Colonic mucosa (tissue), 4 donors: ENCODE results near the gene LGALS9. TPM values are rescaled to one million over a fixed set of nuclear protein-coding genes. Genes with fewer than 3 reads are reported as not detected.
"Not testable (repeated sequence)": the region's sequence is repeated elsewhere in the genome, so short reads cannot be mapped to it uniquely, and the experiment has no call there.

Source experiments
- DNase-seq: peaks from one replicate; pipeline ENCODE4 v3.0.0-alpha.2; 2020
- H3K27ac ChIP-seq: fragments of 200-600 bp; one replicate; pipeline ENCODE4 v1.8.0; 2021
- H3K27me3 ChIP-seq: fragments of 200-600 bp; one replicate; pipeline ENCODE4 v1.8.0; 2021
- H3K36me3 ChIP-seq: fragments of 200-600 bp; one replicate; pipeline ENCODE4 v1.8.0; 2021
- H3K4me1 ChIP-seq: fragments of 200-600 bp; one replicate; pipeline ENCODE4 v1.8.0; 2021; ENCODE audit warnings: mild to moderate bottlenecking
- H3K4me3 ChIP-seq: fragments of 200-600 bp; one replicate; pipeline ENCODE4 v1.8.0; 2021
- H3K9ac ChIP-seq, 2 donors: one replicate each; pipeline ENCODE4 v1.7.0; 2013; ENCODE audit warnings: control low read depth in 2 of 2, low read depth in 2 of 2, low read length in 2 of 2
- H3K9me3 ChIP-seq: fragments of 200-600 bp; one replicate; pipeline ENCODE4 v1.8.0; 2021
- intact Hi-C: fragments of 100-400 bp; cut with DNase I; formaldehyde crosslinking; loops from one replicate; pipeline ENCODE4 v1.14.1; 2022
- total RNA-seq, 2 donors: library from RNA; stranded (reverse); fragmentation: NEBNext Ultra II Directional in 1 of 2; extraction: Animal tissue kit (Norgen Biotek cat#: 25700) in 1 of 2; gene quantifications; one replicate each; pipeline ENCODE4 v1.2.1, GENCODE V29; 2021
- TF ChIP-seq, protein P1 (sequence below): fragments of 200-600 bp; IDR thresholded peaks from one replicate; pipeline ENCODE4 v1.8.0; 2022; ENCODE audit warnings: antibody characterized with exemption, mild to moderate bottlenecking
- donor health status: healthy.
- donor health status: DM: no; HTN: no; CAD: no.
- donor health status: DM: no; HTN: no; CAD: no.

Gene LGALS9
- total RNA-seq, 2 donors from 2014 or later, result 370 to 444 TPM

DNA sequence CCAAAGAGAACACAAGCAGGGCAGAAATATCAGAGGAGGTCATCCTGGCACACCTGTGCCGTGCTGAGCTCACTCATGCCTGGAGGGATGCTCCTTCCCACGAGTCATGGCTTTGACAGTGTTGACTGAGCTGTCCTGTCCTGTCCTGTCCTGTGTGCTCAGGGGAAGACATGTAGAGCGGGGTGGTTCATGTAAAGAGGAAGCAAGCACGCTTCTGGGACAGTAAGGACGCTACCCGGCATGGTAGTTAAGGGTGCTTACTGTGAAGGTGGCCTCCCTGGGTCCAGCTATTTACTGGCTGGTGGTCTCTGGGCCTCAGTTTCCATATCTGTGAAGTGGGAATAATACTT lies 398 bp downstream of the LGALS9 start:
- DNase-seq, result no peak
- TF ChIP-seq, protein P1, sequence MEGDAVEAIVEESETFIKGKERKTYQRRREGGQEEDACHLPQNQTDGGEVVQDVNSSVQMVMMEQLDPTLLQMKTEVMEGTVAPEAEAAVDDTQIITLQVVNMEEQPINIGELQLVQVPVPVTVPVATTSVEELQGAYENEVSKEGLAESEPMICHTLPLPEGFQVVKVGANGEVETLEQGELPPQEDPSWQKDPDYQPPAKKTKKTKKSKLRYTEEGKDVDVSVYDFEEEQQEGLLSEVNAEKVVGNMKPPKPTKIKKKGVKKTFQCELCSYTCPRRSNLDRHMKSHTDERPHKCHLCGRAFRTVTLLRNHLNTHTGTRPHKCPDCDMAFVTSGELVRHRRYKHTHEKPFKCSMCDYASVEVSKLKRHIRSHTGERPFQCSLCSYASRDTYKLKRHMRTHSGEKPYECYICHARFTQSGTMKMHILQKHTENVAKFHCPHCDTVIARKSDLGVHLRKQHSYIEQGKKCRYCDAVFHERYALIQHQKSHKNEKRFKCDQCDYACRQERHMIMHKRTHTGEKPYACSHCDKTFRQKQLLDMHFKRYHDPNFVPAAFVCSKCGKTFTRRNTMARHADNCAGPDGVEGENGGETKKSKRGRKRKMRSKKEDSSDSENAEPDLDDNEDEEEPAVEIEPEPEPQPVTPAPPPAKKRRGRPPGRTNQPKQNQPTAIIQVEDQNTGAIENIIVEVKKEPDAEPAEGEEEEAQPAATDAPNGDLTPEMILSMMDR, result no peak
- intact Hi-C loops, result no loop called here
- Histone ChIP-seq H3K9ac (peak overlapping the region; percentile 65 to 81), H3K4me3 (peak overlapping the region; percentile 45), H3K4me1 (peaks cover 17% of the 10 kb centered on the region), H3K27me3 (no peaks in the 10 kb centered on the region), H3K36me3 (no peaks in the 10 kb centered on the region), H3K27ac (peak overlapping the region; percentile 90), H3K9me3 (no peaks in the 10 kb centered on the region)

DNA sequence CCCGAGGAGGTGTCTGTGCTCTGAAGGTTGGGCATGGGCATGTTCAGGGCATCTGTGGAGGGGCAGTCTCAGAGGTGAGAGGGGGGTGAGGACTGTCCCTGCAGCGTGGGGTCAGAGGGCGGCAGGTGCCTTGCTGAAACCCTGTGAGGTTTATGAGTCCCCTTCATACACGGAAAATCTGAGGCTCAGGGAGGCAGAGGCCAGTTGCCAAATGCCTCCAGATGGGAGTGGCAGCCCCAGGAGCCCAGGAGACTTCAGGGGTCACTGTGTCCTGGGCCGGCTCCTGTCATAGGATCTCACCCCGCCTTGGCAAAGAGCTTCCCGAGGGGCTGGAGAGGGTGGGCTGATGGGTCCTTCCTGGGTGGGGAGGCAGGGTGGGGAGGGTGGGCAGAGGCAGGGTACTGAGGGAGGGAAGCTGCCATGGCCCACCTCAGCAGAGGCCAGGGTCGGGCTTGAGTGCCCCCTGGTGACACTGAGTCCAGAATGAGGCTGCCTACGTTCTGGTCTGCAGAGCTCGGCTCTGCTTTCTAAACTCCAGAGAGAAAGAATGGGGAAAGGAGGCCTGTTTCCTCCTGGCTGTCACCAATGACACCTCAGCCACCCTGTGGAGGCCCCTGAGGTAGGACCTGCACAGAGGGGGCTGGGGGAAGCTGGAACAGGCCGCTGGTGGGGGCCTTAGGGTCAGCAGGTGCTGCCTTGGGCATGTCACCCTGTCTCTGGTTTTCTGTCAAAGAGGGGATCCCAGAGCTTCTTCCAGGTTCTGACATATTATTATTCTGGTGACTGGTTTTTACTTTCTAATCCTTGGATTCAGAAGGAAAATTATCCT lies 1.1 kb downstream of the LGALS9 start:
- intact Hi-C loops, result no loop called here
- TF ChIP-seq, protein P1, result no peak
- no peaks in the 10 kb centered on the region for H3K36me3 ChIP-seq
- H3K4me1 ChIP-seq, result peaks cover 17% of the 10 kb centered on the region
- no peaks in the 10 kb centered on the region for H3K9me3 ChIP-seq
- no peaks in the 10 kb centered on the region for H3K27me3 ChIP-seq
- peak overlapping the region; percentile 65 to 81 for H3K9ac ChIP-seq
- peak overlapping the region; percentile 45 for H3K4me3 ChIP-seq
- peak; percentile 71 for DNase-seq
- H3K27ac ChIP-seq, result peak overlapping the region; percentile 90

DNA sequence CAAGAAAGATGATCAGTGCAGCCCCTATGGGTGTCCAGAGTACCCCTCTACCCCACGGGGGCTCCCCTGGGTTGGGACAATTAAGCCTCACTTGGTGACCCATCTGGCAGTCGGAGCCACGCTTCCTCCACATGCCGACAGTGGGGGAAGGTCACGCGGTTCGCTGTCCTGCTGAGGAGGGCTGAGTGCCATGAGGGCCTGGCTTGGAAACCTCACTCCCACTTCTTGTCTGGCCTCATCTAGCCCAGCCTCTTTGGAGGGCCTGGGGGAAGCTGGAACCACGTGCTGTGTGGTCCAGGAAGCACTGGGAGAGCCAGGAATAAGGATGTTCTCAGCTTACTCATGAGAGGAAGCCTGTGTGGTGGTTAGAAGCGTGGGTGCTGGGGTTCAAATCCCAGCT lies 1.8 kb downstream of the LGALS9 start:
- intact Hi-C loops, result not testable (repeated sequence)
- H3K4me1 ChIP-seq, result peaks cover 17% of the 10 kb centered on the region

DNA sequence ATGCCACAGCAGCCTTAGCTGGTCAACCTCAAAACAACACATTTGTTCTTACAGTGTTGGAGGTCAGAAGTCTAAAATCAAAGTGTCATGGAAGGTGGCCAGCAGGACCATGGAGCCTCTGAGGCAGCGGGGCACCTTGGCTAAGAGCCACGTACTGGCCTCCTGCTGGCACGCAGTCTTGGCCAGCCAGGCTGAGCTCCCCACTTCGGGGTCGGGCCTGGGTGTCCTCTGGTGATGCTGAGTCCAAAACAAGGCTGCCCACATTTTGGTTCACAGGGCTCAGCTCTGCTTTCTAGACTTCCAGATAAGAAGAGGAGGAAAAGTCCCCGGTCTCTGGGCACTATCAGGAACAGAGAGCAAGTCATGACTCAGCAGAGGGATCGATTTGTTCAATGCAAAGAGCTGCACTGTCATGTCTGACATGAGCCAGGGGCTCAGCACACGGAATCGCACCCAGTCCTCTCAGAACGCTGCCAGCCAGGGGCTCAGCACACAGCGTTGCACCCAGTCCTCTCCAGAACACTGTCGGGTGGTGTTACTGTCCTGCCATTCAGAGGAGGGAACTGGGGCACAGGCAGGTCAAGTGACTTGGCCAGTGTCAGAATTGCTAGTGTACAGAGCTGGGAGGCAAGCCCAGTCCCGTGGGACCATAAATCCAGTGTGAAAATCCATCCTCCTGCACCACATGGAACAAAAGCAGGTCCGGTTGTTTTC lies 2.5 kb downstream of the LGALS9 start:
- Histone ChIP-seq H3K4me3 (no peak overlapping the region), H3K36me3 (no peaks in the 10 kb centered on the region), H3K27ac (peak overlapping the region; percentile 90), H3K9ac (peak overlapping the region; percentile 8 to 81), H3K9me3 (no peaks in the 10 kb centered on the region), H3K27me3 (no peaks in the 10 kb centered on the region), H3K4me1 (peaks cover 17% of the 10 kb centered on the region)
- intact Hi-C loops, result no loop called here
- TF ChIP-seq, protein P1, result no peak
- DNase-seq, result peak; percentile 55

More for the DNA sequence above, 1.8 kb downstream of the LGALS9 start:
- Histone ChIP-seq H3K27ac (peak overlapping the region; percentile 90), H3K9ac (peak overlapping the region in 1 of 2 donors; percentile 81), H3K4me3 (peak overlapping the region; percentile 45)
- not testable (repeated sequence) for H3K9me3 ChIP-seq, H3K36me3 ChIP-seq, H3K27me3 ChIP-seq
- peak; percentile 77 for DNase-seq

DNA sequence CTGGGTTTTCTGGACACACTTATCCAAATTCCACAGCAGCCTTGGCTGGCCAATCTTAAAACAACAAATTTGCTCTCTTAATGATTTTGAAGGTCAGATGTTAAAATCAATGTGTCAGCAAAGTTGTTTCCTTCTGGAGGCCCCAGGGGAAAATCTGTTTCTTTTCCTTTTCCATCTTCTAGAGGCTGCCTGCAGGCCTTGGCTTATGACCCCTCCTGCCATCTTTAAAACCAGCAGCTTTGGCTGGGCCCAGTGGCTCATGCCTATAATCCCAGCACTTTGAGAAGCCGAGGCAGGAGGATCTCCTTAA lies 3.0 kb downstream of the LGALS9 start:
- Histone ChIP-seq H3K27ac (peak overlapping the region; percentile 90), H3K36me3 (no peaks in the 10 kb centered on the region), H3K4me1 (peaks cover 17% of the 10 kb centered on the region), H3K27me3 (no peaks in the 10 kb centered on the region), H3K9me3 (no peaks in the 10 kb centered on the region), H3K4me3 (no peak overlapping the region), H3K9ac (peak overlapping the region in 1 of 2 donors; percentile 81)
- DNase-seq, result no peak
- intact Hi-C loops, result no loop called here
- TF ChIP-seq, protein P1, result no peak

DNA sequence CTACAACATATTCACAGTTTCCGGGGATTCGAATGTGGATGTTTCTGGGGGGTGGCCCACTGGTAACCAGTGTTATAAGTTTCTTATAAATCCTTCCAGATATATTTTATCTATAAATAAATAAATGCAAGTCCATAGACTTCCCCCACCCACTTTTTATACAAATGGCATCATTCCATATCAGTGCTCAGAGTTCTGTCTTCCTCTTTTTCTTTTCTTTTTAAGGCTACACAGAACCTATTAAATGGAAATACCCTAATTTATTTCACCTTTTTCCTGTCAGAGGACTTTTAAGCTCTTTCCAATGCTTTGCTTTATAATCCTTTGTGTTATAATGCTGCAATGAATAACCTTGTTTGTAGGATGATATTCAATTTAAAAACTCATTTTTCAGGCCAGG lies 3.8 kb downstream of the LGALS9 start:
- peaks cover 17% of the 10 kb centered on the region for H3K4me1 ChIP-seq
- TF ChIP-seq, protein P1, result no peak
- peak overlapping the region; percentile 90 for H3K27ac ChIP-seq

More for the DNA sequence above, 3.8 kb downstream of the LGALS9 start:
- H3K4me3 ChIP-seq, result no peak overlapping the region
- H3K36me3 ChIP-seq, result no peaks in the 10 kb centered on the region
- intact Hi-C loops, result no loop called here
- no peak for DNase-seq
- no peaks in the 10 kb centered on the region for H3K9me3 ChIP-seq
- H3K27me3 ChIP-seq, result no peaks in the 10 kb centered on the region
- H3K9ac ChIP-seq, result peak overlapping the region in 1 of 2 donors; percentile 40
